Measurements from ENCODE around the gene INO80D.

DNA sequence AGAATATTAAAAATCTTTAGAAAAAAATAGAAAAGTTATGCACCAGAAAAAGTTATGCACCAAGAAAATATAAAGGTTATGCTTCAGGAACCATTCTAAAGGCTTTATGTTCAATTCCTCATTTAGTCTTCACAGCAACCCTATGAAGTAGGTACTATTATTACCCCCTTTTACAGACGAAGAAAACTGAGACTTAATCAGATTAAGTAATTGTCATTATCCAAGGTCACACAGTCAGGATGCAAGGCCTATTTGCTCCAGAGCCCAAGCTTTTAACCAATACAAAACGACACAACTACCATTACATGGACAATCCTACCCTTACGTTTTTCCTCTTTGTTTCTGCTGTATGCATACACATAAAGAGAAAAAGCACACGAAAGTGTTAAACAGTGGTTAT is 5.0 kb downstream of the INO80D start:
- TF ChIP-seq, protein P1, sequence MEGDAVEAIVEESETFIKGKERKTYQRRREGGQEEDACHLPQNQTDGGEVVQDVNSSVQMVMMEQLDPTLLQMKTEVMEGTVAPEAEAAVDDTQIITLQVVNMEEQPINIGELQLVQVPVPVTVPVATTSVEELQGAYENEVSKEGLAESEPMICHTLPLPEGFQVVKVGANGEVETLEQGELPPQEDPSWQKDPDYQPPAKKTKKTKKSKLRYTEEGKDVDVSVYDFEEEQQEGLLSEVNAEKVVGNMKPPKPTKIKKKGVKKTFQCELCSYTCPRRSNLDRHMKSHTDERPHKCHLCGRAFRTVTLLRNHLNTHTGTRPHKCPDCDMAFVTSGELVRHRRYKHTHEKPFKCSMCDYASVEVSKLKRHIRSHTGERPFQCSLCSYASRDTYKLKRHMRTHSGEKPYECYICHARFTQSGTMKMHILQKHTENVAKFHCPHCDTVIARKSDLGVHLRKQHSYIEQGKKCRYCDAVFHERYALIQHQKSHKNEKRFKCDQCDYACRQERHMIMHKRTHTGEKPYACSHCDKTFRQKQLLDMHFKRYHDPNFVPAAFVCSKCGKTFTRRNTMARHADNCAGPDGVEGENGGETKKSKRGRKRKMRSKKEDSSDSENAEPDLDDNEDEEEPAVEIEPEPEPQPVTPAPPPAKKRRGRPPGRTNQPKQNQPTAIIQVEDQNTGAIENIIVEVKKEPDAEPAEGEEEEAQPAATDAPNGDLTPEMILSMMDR (IDR thresholded peaks at IDR 0.05) = no peak
- TF ChIP-seq POLR2A (IDR thresholded peaks at IDR 0.05) = no peak

All from Peyer's patch (tissue), 4 donors.